Fibroblast of skin of right quadriceps (primary cell): ENCODE results near the gene EHBP1.

Source experiments
- DNase-seq: peaks from one replicate; pipeline ENCODE4 v3.0.0-alpha.2; 2013

EHBP1 gene

DNA sequence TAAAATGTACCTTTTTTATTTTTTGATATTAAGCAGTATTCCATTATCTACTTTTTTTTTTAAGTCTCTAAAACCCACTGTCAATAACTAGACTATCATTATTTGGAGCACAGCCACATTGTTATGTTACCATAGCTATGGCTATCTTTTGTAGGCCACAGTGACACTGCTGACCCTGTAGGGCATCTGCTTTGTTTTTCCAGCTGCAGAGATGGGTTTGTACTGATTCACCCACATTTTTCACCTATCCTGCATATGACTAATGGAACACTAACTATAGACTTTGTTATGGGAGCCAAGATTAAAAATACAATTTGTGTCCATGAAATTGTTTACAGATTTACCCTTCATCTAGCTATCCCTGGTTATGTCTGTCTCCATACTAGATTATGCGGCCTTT, 323.5 kb downstream of the EHBP1 start:
- DNase-seq: no peak

DNA sequence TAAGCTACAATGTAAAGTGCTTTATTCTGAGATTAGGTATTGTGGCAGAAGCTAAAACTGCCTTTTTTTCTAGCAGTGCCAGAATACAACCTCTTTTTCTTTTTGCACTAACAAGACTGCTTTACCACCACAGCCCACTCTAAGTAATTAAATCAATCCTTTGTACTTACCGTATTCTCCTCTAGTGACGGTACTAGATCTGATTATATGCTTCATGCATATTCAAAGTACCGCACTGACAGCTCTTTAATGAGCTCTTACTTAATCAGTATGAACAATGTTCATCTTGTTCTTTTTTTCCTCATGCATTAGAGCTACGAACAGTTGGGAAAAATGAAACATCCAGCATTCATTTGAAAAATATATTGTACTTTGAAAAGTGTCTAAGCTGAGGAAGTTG, 329.0 kb downstream of the EHBP1 start:
- no peak for DNase-seq

GRCh38 chr2:63035169-63035568, 329.7 kb downstream of the EHBP1 start:
- no peak for DNase-seq

DNA sequence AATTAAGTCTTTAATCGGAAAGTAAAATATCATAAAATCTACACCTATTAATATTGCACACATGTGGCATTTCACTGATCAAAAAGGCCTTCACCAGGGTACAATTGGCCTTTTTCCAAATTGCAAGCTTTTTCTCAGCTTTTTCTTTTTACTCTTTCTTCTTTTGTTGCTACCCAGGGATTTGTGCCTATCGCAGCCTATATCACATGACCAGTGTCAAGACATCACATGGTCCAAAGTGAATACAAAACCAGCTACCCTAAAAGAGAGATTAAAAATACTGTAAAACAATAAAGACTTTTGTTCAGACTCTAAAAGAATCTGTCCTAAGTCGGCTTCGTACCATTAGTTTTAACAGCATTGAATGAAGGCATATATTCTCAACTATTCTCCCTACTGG, 330.1 kb downstream of the EHBP1 start:
- DNase-seq: no peak

- DNase-seq: no peak
These were observed 332.5 kb downstream of the EHBP1 start for GRCh38 chr2:63038034-63038433.

DNA sequence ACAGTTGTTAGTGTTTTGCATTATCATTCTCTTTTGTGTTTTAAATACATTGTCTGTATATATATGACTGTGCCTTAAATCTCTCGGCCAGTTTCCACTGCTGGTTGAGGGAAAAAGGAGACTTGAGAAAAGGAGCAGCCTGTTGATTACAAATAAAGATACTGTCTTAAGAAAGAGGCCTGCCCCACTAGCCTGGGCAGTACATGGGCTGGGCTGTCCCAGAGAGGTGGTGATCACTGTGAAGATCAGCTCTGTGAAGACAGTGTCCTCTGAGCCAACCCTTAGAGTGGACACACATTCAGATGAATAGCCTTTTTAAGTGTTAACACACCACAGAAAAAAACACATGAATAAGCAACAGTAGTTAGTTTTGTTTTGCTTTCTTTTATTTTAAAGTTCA, 335.1 kb downstream of the EHBP1 start:
- DNase-seq: no peak

GRCh38 chr2:63041592-63041991, 336.1 kb downstream of the EHBP1 start:
- no peak for DNase-seq

DNA sequence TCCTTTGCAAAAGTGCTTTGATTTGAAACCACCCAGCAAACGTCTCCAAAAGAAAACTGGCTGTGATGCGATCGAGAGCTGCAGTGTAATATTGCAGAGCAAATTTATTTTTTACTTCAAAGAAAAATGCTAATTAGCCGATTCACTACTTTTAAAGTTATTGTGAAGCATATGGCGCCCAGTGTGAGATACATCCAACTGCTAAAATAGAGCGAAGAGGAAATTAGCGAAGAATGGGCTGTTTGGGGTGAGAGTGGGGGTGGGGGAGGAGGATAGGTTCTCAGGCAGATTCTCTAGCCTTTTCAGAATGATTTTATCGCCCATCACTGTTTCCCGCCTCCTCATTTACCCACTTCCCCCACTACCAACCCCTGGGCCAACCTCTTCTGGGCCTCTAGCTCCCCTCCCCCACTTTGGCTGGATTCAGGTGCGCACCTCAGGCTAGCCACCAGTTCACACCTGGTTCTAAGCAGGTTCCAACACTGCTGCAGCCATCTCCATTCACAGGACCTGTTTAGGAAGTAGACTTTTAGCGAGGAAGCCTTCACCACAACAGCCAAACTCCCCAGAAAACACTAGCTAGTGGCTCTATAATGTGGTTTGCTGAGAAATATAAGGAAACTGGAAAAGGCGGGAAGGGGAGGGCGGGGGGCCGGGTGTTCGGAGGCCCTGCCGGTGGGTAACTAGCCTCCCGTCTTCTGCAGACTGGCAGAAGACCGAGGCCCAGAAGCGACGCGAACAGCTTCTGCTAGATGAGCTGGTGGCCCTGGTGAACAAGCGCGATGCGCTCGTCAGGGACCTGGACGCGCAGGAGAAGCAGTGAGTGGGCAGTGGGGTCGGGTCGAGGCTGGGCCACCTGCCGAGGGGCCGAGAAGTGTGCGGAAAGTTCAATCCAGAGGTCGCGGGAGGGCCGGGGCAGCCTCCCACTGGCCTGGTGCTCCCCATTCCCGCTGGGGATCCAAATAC, 339.1 kb downstream of the EHBP1 start:
- no peak for DNase-seq

GRCh38 chr2:63046552-63046951, 341.0 kb downstream of the EHBP1 start:
- no peak for DNase-seq

- DNase-seq: no peak
These were observed 341.4 kb downstream of the EHBP1 start for GRCh38 chr2:63046961-63047320.

- no peak for DNase-seq
These were observed 342.1 kb downstream of the EHBP1 start for GRCh38 chr2:63047321-63048279.

GRCh38 chr2:63048367-63049171, 343.1 kb downstream of the EHBP1 start:
- DNase-seq: no peak

DNA sequence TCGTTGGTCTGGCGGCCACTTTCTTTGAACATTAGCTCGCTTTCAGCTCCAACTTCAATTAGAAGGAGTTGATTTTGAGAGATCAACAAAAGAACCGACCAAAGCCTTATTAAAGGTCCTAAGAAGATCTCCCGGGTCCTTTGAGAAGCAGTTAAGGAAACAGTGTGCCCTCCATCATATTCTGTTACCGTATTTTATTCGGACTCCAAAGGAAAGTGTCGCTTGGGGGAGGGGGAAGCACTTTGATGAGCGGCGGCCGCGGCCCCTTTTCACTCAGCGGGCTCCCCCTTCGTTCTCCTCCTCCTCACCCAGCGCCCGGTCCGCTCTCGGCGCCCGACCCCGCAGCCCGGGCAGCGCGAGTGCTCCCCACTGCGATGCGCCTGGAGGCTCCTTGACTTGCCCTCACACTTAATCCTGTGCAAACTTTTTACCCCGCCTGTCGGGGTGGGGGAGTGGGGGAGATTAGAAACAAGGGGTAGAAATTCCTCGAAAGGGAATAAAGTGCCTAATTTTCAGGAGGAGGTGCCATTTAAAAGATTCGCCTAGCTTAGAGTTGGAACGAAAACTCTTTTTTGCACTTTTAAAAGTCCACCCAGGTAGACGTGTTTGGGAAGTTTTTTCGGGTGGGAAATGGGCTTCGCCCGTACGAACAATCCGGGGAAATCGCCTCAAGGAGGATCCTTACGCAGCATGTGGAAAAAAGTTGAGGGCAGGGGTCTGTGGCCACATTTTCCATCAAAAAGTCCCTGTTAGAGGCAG, 343.9 kb downstream of the EHBP1 start:
- DNase-seq: no peak

GRCh38 chr2:63049970-63050333, 344.4 kb downstream of the EHBP1 start:
- DNase-seq: no peak

DNA sequence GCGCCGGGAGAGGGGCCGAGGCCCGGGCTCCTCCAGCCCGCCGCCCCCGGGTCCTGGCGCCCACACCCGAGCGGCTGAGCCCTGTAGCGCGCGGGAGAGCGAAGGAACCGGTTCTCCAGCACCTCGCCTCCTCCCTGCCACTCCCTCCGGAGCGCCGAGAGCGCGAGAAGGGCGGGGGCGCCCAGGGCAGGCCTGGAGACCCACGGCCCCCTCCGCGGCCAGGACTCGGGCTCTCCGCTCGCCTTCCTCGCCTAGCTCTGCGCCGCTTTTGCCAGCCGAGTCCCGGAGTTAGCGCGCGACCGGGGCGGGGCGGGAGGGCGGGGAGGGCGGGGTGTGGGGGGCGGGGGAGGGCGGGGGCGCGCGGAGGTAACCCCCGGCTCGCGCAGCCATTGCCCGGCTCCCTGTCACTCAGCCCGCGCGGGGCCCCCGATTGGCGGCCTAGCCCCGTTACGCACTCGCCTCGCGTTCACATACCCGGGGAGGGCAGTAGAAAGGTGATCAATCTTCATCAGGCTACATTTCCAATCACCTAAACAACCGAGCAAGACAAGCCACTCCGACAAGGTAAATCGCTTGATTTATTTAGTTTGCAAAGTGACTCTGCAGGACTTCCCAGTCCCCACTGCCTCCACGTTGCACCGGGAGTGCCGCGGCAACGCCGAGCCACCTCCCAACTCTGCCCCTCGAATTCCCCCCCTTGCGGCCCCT, 345.0 kb downstream of the EHBP1 start, which contains the start of gene OTX1:
Gene OTX1, plus strand, starts transcription at position 497 of the 708 bp plus-strand sequence. CDS start 2,161 bp downstream, outside the sequence.
- peak; percentile 30 for DNase-seq

GRCh38 chr2:63051042-63051794, 345.7 kb downstream of the EHBP1 start:
- no peak for DNase-seq

DNA sequence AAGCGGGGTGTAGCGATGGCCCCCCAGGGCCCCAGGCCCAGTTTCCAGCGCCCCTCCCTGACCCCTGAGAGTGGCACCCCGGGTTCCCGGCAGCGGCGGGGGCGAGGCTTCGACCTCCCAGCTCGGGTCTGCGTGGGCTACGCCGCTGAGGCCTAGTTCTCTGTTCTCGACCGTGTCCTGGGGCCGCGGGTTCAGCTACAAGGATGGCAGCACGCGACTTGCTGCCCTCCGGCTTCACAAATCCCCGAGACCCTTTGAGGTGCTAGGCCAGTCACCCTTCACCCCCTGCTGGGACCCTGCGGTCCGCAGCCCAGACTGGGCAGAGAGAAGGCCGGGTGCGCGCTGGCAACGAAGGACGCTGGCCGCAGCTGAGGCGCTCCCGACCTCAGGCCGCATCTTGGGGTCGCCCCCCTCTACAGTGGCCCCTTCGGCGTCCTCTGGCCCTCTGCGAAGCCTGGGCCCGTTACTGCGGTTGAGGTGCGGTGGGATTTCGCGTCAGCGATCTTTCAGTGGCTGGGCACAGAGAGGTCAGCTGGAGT, 346.4 kb downstream of the EHBP1 start:
- DNase-seq: no peak

DNA sequence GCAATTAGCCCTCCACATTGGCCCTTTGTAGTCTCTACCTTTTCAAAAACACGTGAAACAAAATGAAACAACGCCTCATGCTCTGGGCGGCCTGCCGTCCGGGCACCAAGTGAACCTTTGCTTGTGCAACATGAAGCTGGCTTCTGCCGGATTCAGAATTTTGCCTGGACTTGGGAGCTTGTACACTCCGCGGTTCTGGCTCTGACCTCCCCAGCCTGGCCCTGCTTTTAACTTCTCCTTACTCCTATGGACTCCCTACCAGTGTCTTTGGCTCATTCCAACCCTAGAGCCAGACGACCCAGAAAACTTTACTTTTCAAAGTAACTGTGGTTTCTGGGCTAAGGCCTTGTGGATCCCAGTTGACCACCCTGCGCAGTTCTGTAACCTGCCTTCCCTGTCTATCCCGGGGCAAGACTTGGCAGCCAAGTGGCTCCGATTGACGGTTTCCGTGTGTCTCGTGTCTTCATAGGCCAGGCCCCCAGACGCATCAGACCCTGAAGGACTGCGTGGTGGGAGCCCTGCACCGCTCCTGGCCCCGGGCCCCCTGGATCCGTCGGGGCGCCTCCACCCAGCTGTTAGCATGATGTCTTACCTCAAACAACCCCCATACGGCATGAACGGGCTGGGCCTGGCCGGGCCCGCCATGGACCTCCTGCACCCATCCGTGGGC, 347.0 kb downstream of the EHBP1 start:
- no peak for DNase-seq

DNA sequence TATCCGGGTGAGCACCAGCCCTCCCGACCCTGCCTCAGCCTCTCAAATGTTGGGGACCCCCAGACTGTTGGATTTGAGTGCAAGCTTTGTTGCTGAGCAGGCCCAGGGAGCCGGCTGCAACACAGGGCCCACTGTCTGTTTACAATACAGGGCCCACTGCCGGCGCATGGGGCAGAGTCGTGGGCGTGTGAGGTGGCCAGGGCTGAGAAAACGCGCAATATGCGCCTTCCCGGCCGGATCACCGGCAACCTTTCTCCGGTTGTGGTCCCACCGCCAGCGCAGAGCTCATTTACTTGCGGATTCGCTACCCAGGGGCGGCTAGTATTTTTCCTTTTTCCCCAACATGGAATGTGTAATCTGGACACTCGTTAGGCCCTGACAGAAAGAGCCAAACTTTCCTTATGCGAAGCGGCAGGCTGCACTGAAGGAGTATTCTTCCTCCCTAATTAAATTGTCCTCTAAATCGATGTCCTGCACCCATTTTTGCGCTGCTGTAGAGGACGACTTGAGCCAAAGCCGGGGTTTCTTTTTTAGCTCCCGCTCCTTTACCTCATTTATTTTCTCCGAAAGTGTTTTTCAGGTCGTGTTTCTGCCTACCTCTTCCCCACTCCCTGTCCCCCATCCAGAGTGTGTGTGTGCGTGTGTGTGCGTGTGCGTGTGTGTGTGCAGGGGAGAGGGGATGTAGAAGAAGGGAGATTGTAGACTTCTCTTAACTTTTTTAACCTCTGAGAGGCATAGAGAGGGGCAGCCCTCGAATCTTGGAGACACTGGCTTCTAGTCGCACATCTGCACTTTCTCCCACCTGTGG, 347.8 kb downstream of the EHBP1 start:
- no peak for DNase-seq
